Urinary bladder (tissue), 4 donors: Measurements from ENCODE around the gene URB2. TPM values are rescaled to one million over a fixed set of nuclear protein-coding genes. Genes with fewer than 3 reads are reported as not detected.
"Not testable (repeated sequence)": the region's sequence is repeated elsewhere in the genome, so short reads cannot be mapped to it uniquely, and the experiment has no call there.

Experiments
- DNase-seq: peaks from one replicate; pipeline ENCODE4 v3.0.0-alpha.2; 2015; ENCODE audit errors: extremely low spot score
- H3K27ac ChIP-seq: one replicate; pipeline ENCODE4 v1.5.1; 2013; ENCODE audit warnings: low read depth, mild to moderate bottlenecking, moderate library complexity
- H3K36me3 ChIP-seq: one replicate; pipeline ENCODE4 v1.6.1; 2013; ENCODE audit warnings: mild to moderate bottlenecking, moderate library complexity; ENCODE audit not compliant: insufficient read depth
- H3K4me1 ChIP-seq: one replicate; pipeline ENCODE4 v1.6.1; 2013; ENCODE audit warnings: mild to moderate bottlenecking, moderate library complexity; ENCODE audit not compliant: insufficient read depth
- H3K4me3 ChIP-seq: one replicate; pipeline ENCODE4 v1.5.1; 2013; ENCODE audit warnings: low read depth, low read length
- WGBS: extraction: QIAGEN DNeasy Blood & Tissue Kit; methylation state at CpG from one replicate; pipeline ENCODE4 v1.1.7; 2013; 5-methylcytosine and 5-hydroxymethylcytosine counted together
- polyA plus RNA-seq: library from polyadenylated mRNA; stranded (reverse); fragments of 200-250 nt; gene quantifications from one replicate; pipeline ENCODE4 v1.2.3, GENCODE V29; 2013
- total RNA-seq: library from RNA; depleted of rRNA; stranded (reverse); fragments of >200 nt; gene quantifications from one replicate; pipeline ENCODE4 v1.2.3, GENCODE V29; 2014
- donor health status: healthy with polysubstance abuse.
- donor health status: healthy.

URB2 gene
- total and polyA plus RNA-seq, 2 donors: 4.0 to 8.0 TPM

- Histone ChIP-seq H3K4me1 (no peaks in the 10 kb centered on the region), H3K4me3 (no peak overlapping the region), H3K36me3 (no peaks in the 10 kb centered on the region), H3K27ac (no peak overlapping the region)
- WGBS: 34% methylated on average over 7 of the region's 7 CpGs
- no peak for DNase-seq
Measured at GRCh38 chr1:229699613-229700267, 73.7 kb downstream of the URB2 start.

GRCh38 chr1:229704157-229704556 is 78.1 kb downstream of the URB2 start:
- DNase-seq: no peak
- H3K4me1 ChIP-seq: no peaks in the 10 kb centered on the region
- 72% methylated on average over 2 of the region's 2 CpGs for WGBS
- no peak overlapping the region for H3K27ac ChIP-seq
- H3K36me3 ChIP-seq: no peaks in the 10 kb centered on the region
- no peak overlapping the region for H3K4me3 ChIP-seq

- not testable (repeated sequence) for H3K36me3 ChIP-seq, H3K27ac ChIP-seq, H3K4me1 ChIP-seq, DNase-seq, H3K4me3 ChIP-seq
- 89% methylated on average over 2 of the region's 2 CpGs for WGBS
Measured at GRCh38 chr1:229705152-229705551, 79.1 kb downstream of the URB2 start.

GRCh38 chr1:229707127-229707526 is 81.1 kb downstream of the URB2 start:
- 74% methylated on average over 6 of the region's 6 CpGs for WGBS
- H3K36me3 ChIP-seq, DNase-seq, H3K27ac ChIP-seq, H3K4me3 ChIP-seq, H3K4me1 ChIP-seq: not testable (repeated sequence)

GRCh38 chr1:229709500-229710013 is 83.5 kb downstream of the URB2 start:
- H3K27ac ChIP-seq: no peak overlapping the region
- H3K4me3 ChIP-seq: no peak overlapping the region
- no peak for DNase-seq
- H3K4me1 ChIP-seq: no peaks in the 10 kb centered on the region
- H3K36me3 ChIP-seq: no peaks in the 10 kb centered on the region
- WGBS: 65% methylated on average over 6 of the region's 6 CpGs

Other genes starting within 250 kb of the URB2 start
- 51.9 TPM for gene ACTA1, start 192.2 kb upstream of the URB2 start, total RNA-seq
- gene ACTA1, start 192.2 kb upstream of the URB2 start, polyA plus RNA-seq: 7.9 TPM
- 50.2 TPM for gene NUP133, start 117.9 kb upstream of the URB2 start, total RNA-seq
- 18.5 TPM for gene NUP133, start 117.9 kb upstream of the URB2 start, polyA plus RNA-seq
- 28.0 TPM for gene ABCB10, start 67.5 kb upstream of the URB2 start, total RNA-seq
- gene ABCB10, start 67.5 kb upstream of the URB2 start, polyA plus RNA-seq: 11.1 TPM
- gene TAF5L, start 125 bp upstream of the URB2 start, total RNA-seq: 18.1 TPM
- gene TAF5L, start 125 bp upstream of the URB2 start, polyA plus RNA-seq: 19.3 TPM